Tibial nerve (tissue), 4 donors: ENCODE results near the gene UPK2. TPM values are rescaled to one million over a fixed set of nuclear protein-coding genes. Genes with fewer than 3 reads are reported as not detected.

Experiments used
- DNase-seq, 2 donors: peaks; one replicate each; pipeline ENCODE4 v3.0.0-alpha.2; 2019; ENCODE audit warnings: low spot score in 2 of 2
- H3K27ac ChIP-seq, 4 donors: fragments of 200-600 bp; sonication (generic) in 3 of 4; one replicate each; pipeline ENCODE4 v1.5.1; 2017 to 2019; ENCODE audit warnings: mild to moderate bottlenecking in 1 of 4
- H3K27me3 ChIP-seq, 2 donors: fragments of 200-600 bp; sonication (generic) in 1 of 2; one replicate each; pipeline versions ENCODE4 v1.5.1 to v1.6.0; 2017 to 2019
- H3K36me3 ChIP-seq, 3 donors: fragments of 200-600 bp; sonication (generic); one replicate each; pipeline ENCODE4 v1.5.1; 2018 to 2019
- H3K4me1 ChIP-seq, 4 donors: fragments of 200-600 bp; sonication (generic) in 3 of 4; one replicate each; pipeline ENCODE4 v1.5.1; 2017 to 2019
- H3K4me3 ChIP-seq, 4 donors: fragments of 200-600 bp; sonication (generic) in 3 of 4; one replicate each; pipeline ENCODE4 v1.5.1; 2017 to 2019; ENCODE audit warnings: mild to moderate bottlenecking in 1 of 4, moderate library complexity in 1 of 4
- H3K9me3 ChIP-seq, 4 donors: fragments of 200-600 bp; sonication (generic) in 3 of 4; one replicate each; pipeline ENCODE4 v1.5.1; 2017 to 2019
- EP300 ChIP-seq, 2 donors: sonication (generic); formaldehyde crosslinking; IDR thresholded peaks; one replicate each; pipeline ENCODE4 v1.6.1; 2017; ENCODE audit warnings: antibody characterized with exemption in 2 of 2, mild to moderate bottlenecking in 1 of 2
- POLR2A ChIP-seq, 2 donors: fragments of 450-650 bp; IDR thresholded peaks; one replicate each; pipeline ENCODE4 v1.6.1; 2017; ENCODE audit warnings: antibody characterized with exemption in 2 of 2, mild to moderate bottlenecking in 2 of 2, moderate library complexity in 2 of 2
- WGBS, 2 donors: methylation state at CpG; one replicate each; pipeline ENCODE4 v1.1.5; 2018; 5-methylcytosine and 5-hydroxymethylcytosine counted together
- total RNA-seq, 4 donors: library from RNA; depleted of rRNA; stranded (reverse); fragments of >200 nt; gene quantifications; one replicate each; pipeline ENCODE4 v1.1.0, GENCODE V29; 2016
- TF ChIP-seq, protein P1 (sequence below), 5 experiments: fragments of 200-600 bp in 3 of 5; fragments of 450-650 bp in 2 of 5; sonication (generic) in 3 of 5; IDR thresholded peaks; one replicate each; pipeline ENCODE4 v1.5.1; 2016 to 2019; ENCODE audit warnings: antibody characterized with exemption in 5 of 5, mild to moderate bottlenecking in 3 of 5, moderate library complexity in 2 of 5

UPK2 gene
- total RNA-seq, 4 donors from 2014 or later, result not detected

DNA sequence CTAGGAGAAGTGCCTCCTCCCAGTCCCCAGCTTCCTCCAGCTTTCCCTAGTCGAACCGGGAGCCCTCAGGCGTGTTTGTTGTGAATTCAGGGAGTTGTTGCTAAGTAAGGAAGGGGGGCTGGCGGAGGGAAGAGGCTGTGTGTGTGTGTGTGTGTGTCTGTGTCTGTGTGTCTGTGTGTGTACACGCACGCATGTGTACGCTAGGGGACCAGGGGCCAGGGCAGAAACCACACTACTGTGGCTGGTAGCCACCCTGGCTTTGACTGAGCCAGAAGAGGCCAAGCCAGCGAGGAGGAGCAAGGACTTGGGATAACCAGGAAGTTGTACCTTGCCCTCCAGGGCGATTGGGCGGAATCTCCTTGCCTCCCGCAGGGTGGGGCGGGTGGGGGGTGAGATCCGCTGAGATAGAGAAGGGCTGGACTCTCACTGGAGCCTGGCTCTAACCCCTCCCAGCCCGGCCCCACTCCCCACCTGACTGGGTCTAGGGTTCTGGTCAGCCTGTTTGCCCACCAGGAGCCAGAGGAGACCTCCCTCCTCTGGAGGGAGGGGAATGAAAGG lies 37.9 kb upstream of the UPK2 start:
- Histone ChIP-seq H3K4me3 (peak overlapping the region; percentile 17 to 94 (median 30)), H3K27me3 (no peaks in the 10 kb centered on the region), H3K27ac (peak overlapping the region; percentile 88 to 97 (median 93)), H3K9me3 (no peaks in the 10 kb centered on the region), H3K4me1 (peaks cover 14 to 100% (median 97%) of the 10 kb centered on the region in 4 donors), H3K36me3 (no peaks in the 10 kb centered on the region)
- WGBS, 2 donors, result 5 to 15% methylated on average over 8 to 14 of the region's 14 CpGs
- peak; percentile 80 to 88 for DNase-seq
- TF ChIP-seq EP300 (IDR thresholded peaks at IDR 0.05) (peak in 1 of 2 donors; percentile 63), POLR2A (IDR thresholded peaks at IDR 0.05) (peak in 1 of 2 donors; percentile 39)
- TF ChIP-seq, protein P1, sequence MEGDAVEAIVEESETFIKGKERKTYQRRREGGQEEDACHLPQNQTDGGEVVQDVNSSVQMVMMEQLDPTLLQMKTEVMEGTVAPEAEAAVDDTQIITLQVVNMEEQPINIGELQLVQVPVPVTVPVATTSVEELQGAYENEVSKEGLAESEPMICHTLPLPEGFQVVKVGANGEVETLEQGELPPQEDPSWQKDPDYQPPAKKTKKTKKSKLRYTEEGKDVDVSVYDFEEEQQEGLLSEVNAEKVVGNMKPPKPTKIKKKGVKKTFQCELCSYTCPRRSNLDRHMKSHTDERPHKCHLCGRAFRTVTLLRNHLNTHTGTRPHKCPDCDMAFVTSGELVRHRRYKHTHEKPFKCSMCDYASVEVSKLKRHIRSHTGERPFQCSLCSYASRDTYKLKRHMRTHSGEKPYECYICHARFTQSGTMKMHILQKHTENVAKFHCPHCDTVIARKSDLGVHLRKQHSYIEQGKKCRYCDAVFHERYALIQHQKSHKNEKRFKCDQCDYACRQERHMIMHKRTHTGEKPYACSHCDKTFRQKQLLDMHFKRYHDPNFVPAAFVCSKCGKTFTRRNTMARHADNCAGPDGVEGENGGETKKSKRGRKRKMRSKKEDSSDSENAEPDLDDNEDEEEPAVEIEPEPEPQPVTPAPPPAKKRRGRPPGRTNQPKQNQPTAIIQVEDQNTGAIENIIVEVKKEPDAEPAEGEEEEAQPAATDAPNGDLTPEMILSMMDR (IDR thresholded peaks at IDR 0.05), result no peak

DNA sequence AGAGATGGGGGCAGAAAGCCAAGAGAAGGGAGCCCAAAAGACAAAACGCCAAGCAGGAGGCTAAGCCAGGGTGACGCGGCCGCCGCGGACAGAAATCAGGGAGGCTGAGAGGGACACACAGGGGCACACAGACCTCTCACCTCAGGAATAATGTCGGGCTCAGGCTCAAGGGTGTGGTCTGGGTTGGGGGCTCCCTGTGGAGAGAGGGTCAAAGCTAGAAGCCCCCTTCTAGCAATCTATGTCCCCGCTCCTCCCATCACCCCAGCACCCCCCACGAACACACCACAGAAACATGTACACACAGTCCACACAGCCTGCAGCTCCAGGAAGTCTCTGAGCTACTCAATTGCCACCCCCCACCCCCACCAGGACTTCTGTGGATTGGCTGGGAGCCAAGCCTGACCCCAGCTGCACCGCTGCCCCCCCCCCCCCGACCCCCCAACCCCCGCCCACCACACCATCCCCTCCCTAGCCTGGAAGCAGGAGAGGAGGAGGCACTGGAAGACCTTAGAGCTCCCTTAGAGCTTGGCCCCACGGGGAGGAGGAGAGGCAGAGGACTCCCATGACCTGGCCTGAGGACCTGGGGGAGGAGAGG lies 37.3 kb upstream of the UPK2 start:
- TF ChIP-seq, protein P1 (IDR thresholded peaks at IDR 0.05), result no peak
- no peak for TF ChIP-seq POLR2A (IDR thresholded peaks at IDR 0.05)
- no peak for TF ChIP-seq EP300 (IDR thresholded peaks at IDR 0.05)
- Histone ChIP-seq H3K27me3 (no peaks in the 10 kb centered on the region), H3K27ac (peak overlapping the region; percentile 88 to 97 (median 93)), H3K4me3 (peak overlapping the region; percentile 17 to 94 (median 30)), H3K36me3 (no peaks in the 10 kb centered on the region), H3K4me1 (peaks cover 14 to 100% (median 97%) of the 10 kb centered on the region in 4 donors), H3K9me3 (no peaks in the 10 kb centered on the region)
- 4 to 27% methylated on average over 10 of the region's 13 CpGs for WGBS, 2 donors
- DNase-seq, result no peak

DNA sequence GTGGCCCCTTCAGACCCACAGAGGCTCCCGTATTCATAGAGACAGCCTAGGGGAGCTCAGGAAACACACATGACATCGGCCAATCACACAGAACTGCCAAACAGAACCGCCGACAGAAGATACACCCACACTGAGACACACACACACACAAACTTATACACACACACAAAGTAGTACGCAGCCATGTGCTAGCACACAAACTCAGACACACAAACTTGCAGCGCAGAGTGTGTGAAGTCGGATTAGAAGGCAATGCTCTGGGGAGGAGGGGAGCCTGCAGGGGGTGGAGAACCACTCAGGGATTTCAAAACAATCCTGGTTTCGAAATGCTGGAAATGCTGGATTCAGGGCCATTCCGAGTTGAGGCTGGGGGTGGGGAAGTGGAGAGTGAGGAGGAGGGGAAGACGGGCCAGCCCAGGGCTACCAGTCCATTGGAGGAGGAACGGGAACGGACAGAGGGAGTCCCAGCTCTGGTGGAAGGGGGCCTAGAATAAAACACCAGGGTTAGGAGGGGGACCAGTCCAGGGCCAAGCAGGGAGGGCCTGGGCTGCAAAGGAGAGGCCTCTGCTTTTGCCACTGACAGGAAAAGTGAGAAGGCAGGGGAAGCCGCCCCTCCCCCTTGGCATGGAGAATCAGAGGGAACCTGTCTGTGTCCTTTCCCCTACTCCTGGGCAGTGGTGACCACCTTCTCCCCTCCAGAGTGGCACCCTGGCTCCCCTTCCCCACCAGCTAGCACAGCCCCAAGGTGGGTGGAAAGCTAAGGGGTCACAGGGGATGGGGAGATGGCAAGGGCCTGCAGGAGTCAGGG lies 34.8 kb upstream of the UPK2 start:
- TF ChIP-seq EP300 (IDR thresholded peaks at IDR 0.05) (peak in 1 of 2 donors; percentile 77), POLR2A (IDR thresholded peaks at IDR 0.05) (no peak)
- TF ChIP-seq, protein P1 (IDR thresholded peaks at IDR 0.05), result peak in 1 of 5 experiments; percentile 22
- DNase-seq, result peak; percentile 68 to 85
- Histone ChIP-seq H3K4me3 (peak overlapping the region; percentile 73 to 94 (median 87)), H3K4me1 (peaks cover 4 to 87% (median 75%) of the 10 kb centered on the region in 4 donors), H3K9me3 (no peaks in the 10 kb centered on the region), H3K27me3 (no peaks in the 10 kb centered on the region), H3K36me3 (no peaks in the 10 kb centered on the region), H3K27ac (peak overlapping the region; percentile 88 to 97 (median 93))
- WGBS, 2 donors, result 5 to 9% methylated on average over 13 of the region's 13 CpGs

DNA sequence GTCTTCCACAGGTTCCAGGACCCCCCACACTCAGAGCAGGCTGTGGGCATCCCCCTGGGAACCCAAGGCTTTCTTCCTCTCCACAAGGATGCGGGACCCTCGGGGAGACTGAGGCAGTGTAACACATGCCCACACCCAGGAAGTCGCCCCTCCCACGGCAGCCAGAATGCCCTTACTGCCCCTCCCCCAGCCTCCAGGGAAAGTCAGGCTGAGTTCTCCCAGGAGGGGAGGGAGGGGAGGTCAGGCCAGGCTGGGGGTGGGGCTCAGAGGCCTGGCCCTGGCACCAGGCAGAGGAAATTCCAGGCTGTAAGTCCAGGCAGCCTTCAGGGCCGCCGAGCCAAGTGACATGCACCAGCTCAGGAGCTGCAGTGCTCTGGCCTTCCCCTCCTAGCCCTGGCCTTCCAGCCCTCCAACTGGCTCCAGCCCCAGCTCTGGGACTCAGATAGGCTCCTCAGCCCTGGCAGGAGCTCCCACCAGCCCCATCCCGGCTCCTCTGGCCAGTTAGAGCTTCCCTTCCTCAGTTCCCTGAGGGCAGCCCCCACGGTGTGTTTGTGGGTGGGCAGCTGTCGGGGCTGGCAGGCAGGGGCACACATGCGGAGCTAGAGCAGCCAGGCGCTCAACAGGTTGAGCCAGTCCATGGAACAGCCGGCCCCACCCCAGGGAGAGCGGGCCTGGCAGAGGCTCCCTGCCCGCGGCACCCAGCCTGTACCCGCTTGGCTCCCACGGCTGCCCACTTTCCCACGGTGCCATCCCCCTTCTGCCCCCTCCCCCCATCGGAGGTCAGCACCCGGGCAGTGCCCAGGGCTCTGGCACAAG lies 34.0 kb upstream of the UPK2 start:
- peaks cover 4 to 87% (median 68%) of the 10 kb centered on the region in 4 donors for H3K4me1 ChIP-seq
- H3K4me3 ChIP-seq, result peak overlapping the region; percentile 73 to 94 (median 87)
- no peaks in the 10 kb centered on the region for H3K9me3 ChIP-seq
- H3K36me3 ChIP-seq, result no peaks in the 10 kb centered on the region
- H3K27me3 ChIP-seq, result no peaks in the 10 kb centered on the region
- peak in 1 of 2 donors; percentile 59 for DNase-seq
- H3K27ac ChIP-seq, result peak overlapping the region; percentile 88 to 97 (median 93)
- TF ChIP-seq EP300 (IDR thresholded peaks at IDR 0.05) (peak in 1 of 2 donors; percentile 83), POLR2A (IDR thresholded peaks at IDR 0.05) (peak in 1 of 2 donors; percentile 41)
- TF ChIP-seq, protein P1 (IDR thresholded peaks at IDR 0.05), result no peak
- 11% methylated on average over 17 of the region's 20 CpGs; no CpG with 5 or more reads in 1 of the 2 donors for WGBS, 2 donors
